GM15510 (cell line): ENCODE results near the gene MN1.

ENCODE experiments used
- POLR2A ChIP-seq: IDR thresholded peaks from 3 replicates; pipeline ENCODE4 v1.6.1; 2011; ENCODE audit warnings: borderline replicate concordance; ENCODE audit not compliant: insufficient read length; ENCODE audit errors: extremely low read depth

The MN1 gene

GRCh38 chr22:27796829-27797519, 4.6 kb downstream of the MN1 start:
- no peak for TF ChIP-seq POLR2A

DNA sequence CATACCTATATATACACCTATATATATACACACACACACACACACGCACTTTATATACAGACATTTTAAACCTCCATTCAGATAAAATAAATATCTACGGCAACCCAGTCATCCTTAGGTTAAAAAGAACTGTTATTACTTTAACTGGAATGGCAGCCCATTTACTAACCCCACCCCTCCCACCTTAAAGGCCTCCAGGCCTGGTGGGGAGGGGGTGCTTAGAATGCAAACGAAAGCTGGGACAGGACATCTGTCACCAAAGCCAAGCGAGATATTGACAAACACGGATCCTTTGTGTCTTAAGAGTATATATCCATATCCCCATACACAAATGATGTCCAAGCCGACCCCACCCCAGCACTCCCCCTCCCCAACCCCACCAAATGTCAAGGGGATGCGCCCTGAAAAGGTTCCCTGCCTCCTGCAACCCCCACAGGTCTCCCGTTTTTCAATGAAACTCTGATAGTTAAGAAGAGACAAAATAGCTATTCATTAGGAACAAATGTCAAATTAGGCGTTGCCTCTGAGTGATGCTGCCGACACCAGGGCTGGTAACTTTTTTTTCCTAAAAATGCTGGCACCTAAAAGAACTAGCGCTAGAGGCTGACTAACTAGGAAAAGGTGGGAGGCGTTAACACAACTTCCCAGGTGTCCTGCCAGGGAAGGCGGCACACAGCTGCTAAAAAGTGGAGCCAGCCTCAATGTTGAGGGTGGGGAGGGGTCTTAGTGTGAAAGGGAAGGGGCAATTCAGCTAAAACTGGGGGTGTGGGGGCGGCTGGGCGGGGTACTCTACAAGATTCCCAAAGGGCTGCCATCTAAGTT, 5.6 kb downstream of the MN1 start:
- TF ChIP-seq POLR2A, result no peak

DNA sequence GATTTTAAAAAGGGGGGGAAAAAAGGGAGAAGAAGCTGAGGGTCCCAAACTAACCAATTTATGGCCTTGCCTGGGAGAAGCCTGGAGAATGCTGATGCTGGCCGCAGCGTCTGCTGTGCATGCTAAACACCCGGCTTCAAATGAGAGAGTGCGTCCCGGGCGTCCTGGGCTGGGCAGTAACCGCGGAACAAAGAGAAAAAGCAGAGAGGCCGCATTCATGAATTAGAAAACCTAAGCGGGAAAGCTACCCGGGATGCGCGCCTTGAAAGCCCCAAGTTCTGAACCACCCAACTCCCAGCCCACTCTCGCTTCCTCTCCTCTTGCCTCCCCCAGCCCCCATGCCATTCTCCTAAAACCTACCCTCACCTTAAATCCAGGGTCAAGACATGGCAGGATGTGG, 6.5 kb downstream of the MN1 start:
- no peak for TF ChIP-seq POLR2A

- TF ChIP-seq POLR2A, result no peak
These were observed 7.3 kb downstream of the MN1 start for GRCh38 chr22:27794226-27794625.

- no peak for TF ChIP-seq POLR2A
These were observed 8.0 kb downstream of the MN1 start for GRCh38 chr22:27793576-27793975.

GRCh38 chr22:27792452-27793161, 8.9 kb downstream of the MN1 start:
- TF ChIP-seq POLR2A, result no peak

DNA sequence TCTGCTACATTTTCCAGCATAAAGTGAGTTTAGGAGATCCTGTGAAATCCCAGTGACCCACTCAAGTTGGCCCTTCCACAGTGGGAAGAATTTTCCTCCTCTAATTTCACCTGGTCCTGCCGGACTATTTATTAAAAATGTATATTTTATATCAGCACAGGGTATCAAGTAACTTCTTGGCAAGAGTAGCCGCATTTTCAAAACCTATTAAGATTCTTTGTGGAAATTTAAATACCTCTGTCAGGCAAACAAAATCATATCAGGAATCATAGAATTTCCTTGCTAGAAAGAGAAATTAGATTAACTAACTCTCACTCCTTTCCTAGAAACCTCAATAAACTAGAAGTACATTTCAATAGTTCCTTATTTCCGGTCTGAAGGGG, 9.7 kb downstream of the MN1 start:
- no peak for TF ChIP-seq POLR2A

GRCh38 chr22:27791159-27791858, 10.2 kb downstream of the MN1 start:
- TF ChIP-seq POLR2A, result no peak

DNA sequence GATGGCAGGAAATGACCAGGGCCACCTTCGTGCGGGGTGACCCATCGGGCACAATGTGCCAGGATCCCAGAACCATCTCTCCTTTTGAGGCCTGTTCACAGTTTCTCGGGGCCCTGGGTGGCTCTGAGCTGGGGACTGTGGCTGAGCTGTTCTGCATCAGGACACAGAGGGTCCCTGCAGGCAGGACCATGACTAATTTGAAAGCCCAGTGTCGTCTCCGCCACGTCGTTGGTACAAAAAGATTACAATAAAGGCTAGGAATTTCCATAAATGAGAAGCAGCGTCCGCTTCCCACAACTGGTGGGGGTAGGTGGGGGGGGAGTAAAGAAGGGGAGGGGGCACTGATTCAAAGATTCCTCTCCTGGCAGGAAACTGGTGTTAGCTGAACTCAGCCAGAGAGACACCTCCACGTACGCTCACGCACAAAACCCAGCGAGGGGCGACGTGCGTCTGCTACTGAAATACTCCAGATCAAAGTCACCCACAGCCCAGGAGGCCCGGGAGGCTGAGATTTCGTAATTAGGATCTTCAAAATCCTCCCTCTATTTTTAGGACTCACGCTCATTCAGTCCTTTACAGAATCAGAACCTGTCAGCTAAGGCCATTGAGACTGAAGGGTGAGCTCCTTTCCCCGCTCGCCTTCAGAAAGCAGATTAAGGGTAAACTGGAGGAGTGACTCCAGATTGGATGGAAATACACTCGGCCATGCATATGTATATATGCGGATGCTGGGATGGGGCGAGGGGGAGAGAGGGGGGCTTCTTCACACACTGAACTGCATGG, 11.0 kb downstream of the MN1 start:
- no peak for TF ChIP-seq POLR2A

- TF ChIP-seq POLR2A, result no peak
These were observed 12.9 kb downstream of the MN1 start for GRCh38 chr22:27788500-27789288.

- no peak for TF ChIP-seq POLR2A
These were observed 14.6 kb downstream of the MN1 start for GRCh38 chr22:27786965-27787364.

- no peak for TF ChIP-seq POLR2A
These were observed 15.1 kb downstream of the MN1 start for GRCh38 chr22:27786291-27786932.

GRCh38 chr22:27785831-27786230, 15.7 kb downstream of the MN1 start:
- TF ChIP-seq POLR2A, result no peak
